AG04449 (cell line): ENCODE data around the gene ERBB4.

Experiments
- CTCF ChIA-PET: fragments of 350-600 bp; formaldehyde crosslinking; extraction: SDS; loops from one replicate; lab custom pipeline; 2021; ENCODE audit warnings: antibody characterized with exemption; lab: Yijun Ruan, JAX
- POLR2A ChIA-PET: fragments of 400-600, 350-600 bp; formaldehyde crosslinking; extraction: SDS; loops from one replicate; lab custom pipeline; 2020; ENCODE audit warnings: antibody characterized with exemption, inconsistent platforms; lab: Yijun Ruan, JAX
- DNase-seq: peaks from one replicate; pipeline ENCODE4 v3.0.0-alpha.2; 2010; ENCODE audit warnings: low read depth, low spot score
- H3K4me3 ChIP-seq: 2 replicates; pipeline ENCODE4 v1.5.1; 2011; ENCODE audit warnings: low read depth, mild to moderate bottlenecking, control low read depth, low read length
- CTCF ChIP-seq: IDR thresholded peaks from one replicate; pipeline ENCODE4 v1.5.1; 2011; ENCODE audit warnings: mild to moderate bottlenecking, moderate library complexity, low read length, control low read depth, inconsistent platforms; ENCODE audit not compliant: insufficient read depth; ENCODE audit errors: missing control alignments

The ERBB4 gene

DNA sequence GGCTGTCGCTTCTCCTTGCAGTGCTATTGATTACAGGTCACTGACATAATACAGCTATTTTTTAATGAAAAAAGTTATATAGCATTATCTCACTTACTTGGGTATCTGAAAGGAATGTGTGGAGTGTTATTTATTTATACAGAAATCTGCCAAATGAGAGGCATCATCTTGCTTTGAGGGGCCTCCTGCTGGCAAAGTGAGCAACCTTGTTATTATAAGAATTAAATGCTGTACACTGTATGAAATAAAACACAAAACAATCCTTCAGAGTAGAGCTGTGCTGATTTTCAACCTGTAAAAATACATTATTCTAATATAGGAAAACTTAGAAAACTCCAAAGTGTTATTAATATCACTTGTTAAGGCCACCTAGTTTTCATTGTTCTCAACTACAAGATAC is 20.9 kb downstream of the ERBB4 start:
- CTCF ChIA-PET, result no interaction called here

DNA sequence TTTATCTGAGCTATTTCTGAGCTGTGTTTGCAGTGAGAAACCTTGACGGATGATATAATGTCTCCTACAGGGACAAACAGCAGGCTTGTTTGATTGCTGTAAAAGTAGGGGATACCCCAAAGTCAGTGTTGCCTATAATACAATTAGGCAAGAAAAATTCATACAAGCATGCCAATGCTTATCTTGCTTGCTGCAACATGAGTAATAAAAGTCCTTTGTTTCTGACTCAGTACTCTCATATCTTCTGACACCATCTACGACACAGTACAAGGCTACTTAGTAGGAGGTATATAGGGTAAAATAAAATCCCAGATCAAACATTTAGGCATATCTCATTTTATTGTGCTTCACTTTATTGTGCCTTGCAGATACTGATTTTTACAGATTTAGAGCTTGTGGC is 33.0 kb downstream of the ERBB4 start:
- no peak for DNase-seq
- CTCF ChIA-PET, result no interaction called here
- H3K4me3 ChIP-seq, result no peak overlapping the region
- POLR2A ChIA-PET, result no interaction called here
- TF ChIP-seq CTCF, result no peak

More for the DNA sequence above, 20.9 kb downstream of the ERBB4 start:
- H3K4me3 ChIP-seq, result no peak overlapping the region
- POLR2A ChIA-PET, result no interaction called here
- no peak for DNase-seq
- TF ChIP-seq CTCF, result no peak

DNA sequence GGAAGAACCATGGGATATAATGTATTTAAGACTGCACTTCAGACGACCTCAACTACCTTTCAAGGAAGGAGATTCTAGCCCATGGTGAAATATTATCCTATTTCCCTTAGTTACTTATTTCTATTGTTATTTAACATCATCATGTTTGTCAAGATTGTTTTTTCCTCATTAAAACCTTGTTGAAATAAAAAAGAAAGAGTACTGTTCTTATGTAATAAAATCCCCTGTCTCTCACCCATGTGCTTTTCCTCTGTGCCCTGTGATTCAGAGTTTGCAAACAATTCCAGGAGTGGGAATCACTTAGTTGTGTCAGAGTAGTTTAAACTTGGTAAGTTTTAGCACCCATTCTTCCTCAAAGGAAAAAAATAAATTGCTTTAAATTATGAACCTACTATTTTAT is 43.6 kb downstream of the ERBB4 start:
- ChIA-PET POLR2A (no interaction called here), CTCF (interaction anchor here (1.3 kb wide), 1 partner anchor 30 kb away, joined by 3 read pairs; no protein-coding TSS in a partner anchor)
- TF ChIP-seq CTCF, result no peak
- H3K4me3 ChIP-seq, result no peak overlapping the region
- DNase-seq, result no peak

DNA sequence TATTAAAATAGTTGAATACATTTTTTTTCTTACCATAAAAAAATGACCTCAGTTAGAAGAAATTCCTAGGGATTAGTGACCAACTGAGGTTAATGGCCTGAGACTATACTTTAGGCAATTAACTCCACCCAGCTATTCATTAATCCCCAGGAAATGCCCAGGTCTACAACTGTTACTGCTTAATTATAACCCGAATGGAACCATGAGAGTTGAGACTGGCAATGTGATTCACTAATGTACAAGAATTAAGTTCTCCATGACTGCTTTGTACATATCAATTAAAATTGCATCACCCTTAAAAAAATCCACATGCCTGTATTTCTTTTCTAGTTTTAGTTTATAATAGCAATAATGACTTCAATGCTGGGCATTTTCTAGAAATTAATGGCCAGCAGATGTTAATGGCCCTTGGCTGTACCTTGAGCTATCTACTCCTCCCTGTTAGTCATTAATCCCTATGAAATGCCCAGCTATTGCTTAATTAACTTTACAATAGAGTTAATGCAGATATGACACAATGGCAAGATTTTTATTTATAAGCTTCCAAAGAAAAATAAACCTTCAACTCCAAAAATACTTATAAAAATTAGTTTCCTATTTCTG is 44.1 kb downstream of the ERBB4 start:
- no peak for DNase-seq
- CTCF ChIA-PET, result interaction anchor here (1.3 kb wide), 1 partner anchor 29 kb away, joined by 3 read pairs; no protein-coding TSS in a partner anchor
- TF ChIP-seq CTCF, result no peak
- POLR2A ChIA-PET, result no interaction called here
- no peak overlapping the region for H3K4me3 ChIP-seq

DNA sequence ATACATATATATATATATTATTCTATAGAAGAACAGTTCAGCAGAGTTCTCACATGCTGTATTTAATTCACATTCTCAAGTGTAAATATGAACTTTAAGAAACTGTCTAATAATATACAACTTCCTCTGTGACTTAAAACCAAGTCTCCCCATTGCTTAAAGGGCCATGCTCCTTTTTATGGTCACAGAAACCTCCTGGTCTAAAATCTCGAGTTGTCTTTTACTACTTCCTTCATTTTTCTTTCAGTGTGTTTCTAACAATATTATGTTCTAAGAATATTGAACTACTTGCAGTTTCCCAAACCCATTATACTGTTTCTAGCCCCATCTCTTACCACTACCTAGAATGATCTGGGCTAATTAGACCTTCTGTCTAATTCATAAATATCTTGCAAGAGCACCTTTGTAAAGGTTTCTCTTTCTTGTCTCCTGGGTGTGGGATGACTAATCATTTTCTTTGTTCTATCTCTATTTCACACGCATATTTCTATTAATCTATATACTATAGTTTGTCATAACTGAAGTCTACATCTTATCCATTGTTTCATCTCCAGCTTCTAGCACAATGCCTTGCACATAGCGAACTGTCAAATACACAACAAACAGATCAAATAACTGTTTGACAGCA is 48.8 kb downstream of the ERBB4 start:
- ChIA-PET CTCF (no interaction called here), POLR2A (no interaction called here)
- no peak for DNase-seq
- no peak for TF ChIP-seq CTCF
- no peak overlapping the region for H3K4me3 ChIP-seq

- no peak for DNase-seq
- CTCF ChIA-PET, result no interaction called here
- H3K4me3 ChIP-seq, result no peak overlapping the region
- POLR2A ChIA-PET, result no interaction called here
- TF ChIP-seq CTCF, result no peak
Measured at GRCh38 chr2:212488611-212489010, 50.0 kb downstream of the ERBB4 start.
